HG03196 (cell line): ENCODE results near the gene REXO1.

ENCODE experiments used
- ATAC-seq: cut with Tn5 transposase; IDR thresholded peaks from one replicate; pipeline ENCODE4 v1.9.1; 2021; ENCODE audit not compliant: unreplicated experiment

REXO1 gene

GRCh38 chr19:1836458-1837221 is 11.6 kb downstream of the REXO1 start:
- no peak for ATAC-seq

- ATAC-seq = no peak
These were observed 14.7 kb downstream of the REXO1 start for GRCh38 chr19:1833540-1833939.

- no peak for ATAC-seq
These were observed 16.1 kb downstream of the REXO1 start for GRCh38 chr19:1832046-1832663.

GRCh38 chr19:1830978-1831377 is 17.3 kb downstream of the REXO1 start:
- no peak for ATAC-seq

- no peak for ATAC-seq
These were observed 17.7 kb downstream of the REXO1 start for GRCh38 chr19:1830568-1830967.

- ATAC-seq = no peak
These were observed 18.3 kb downstream of the REXO1 start for GRCh38 chr19:1829958-1830357.

- ATAC-seq = no peak
These were observed 19.7 kb downstream of the REXO1 start for GRCh38 chr19:1828279-1829238.

GRCh38 chr19:1827566-1828278 is 20.6 kb downstream of the REXO1 start:
- no peak for ATAC-seq

GRCh38 chr19:1826557-1827521 is 21.4 kb downstream of the REXO1 start:
- no peak for ATAC-seq

- ATAC-seq = no peak
These were observed 22.2 kb downstream of the REXO1 start for GRCh38 chr19:1825909-1826556.

- ATAC-seq = no peak
These were observed 24.0 kb downstream of the REXO1 start for GRCh38 chr19:1824252-1824622.

GRCh38 chr19:1823539-1824251 is 24.6 kb downstream of the REXO1 start:
- no peak for ATAC-seq

GRCh38 chr19:1823020-1823419 is 25.3 kb downstream of the REXO1 start:
- no peak for ATAC-seq

- no peak for ATAC-seq
These were observed 26.1 kb downstream of the REXO1 start for GRCh38 chr19:1822210-1822609.

GRCh38 chr19:1819341-1820255 is 28.7 kb downstream of the REXO1 start:
- ATAC-seq = no peak

- no peak for ATAC-seq
These were observed 29.6 kb downstream of the REXO1 start for GRCh38 chr19:1818549-1819195.

GRCh38 chr19:1817553-1818179 is 30.6 kb downstream of the REXO1 start:
- ATAC-seq = no peak
